ENCODE results near the gene HSPB9. TPM values are rescaled to one million over a fixed set of nuclear protein-coding genes. Genes with fewer than 3 reads are reported as not detected.
A peak's percentile ranks its signal among the peaks of the same experiment; 100 is the strongest.

HSPB9 gene
- total and polyA plus RNA-seq, 8 donors = 0.40 to 1.6 (median 0.69) TPM

- 81 to 84% methylated on average over 6 of the region's 6 CpGs for WGBS, 2 donors
- FAIRE-seq (no peak), DNase-seq (no peak), ATAC-seq (no peak)
- H3K9me3 ChIP-seq = no peaks in the 10 kb centered on the region
- no peaks in the 10 kb centered on the region for H3K27me3 ChIP-seq
- TF ChIP-seq CTCF (IDR thresholded peaks at IDR 0.05) = no peak
- H3K4me1 ChIP-seq = peaks cover 0 to 6% (median 5%) of the 10 kb centered on the region in 3 donors
- intact Hi-C loops (cut with DNase I) = loop anchor here in 1 of 3 donors (10.0 kb wide), 1 partner anchor 82 kb away; the partner anchor contains the start of gene NKIRAS2
- H3K27ac ChIP-seq = no peak overlapping the region
- no peaks in the 10 kb centered on the region for H3K36me3 ChIP-seq
- H3K4me3 ChIP-seq = no peak overlapping the region
Measured at GRCh38 chr17:42107124-42107523, 15.5 kb upstream of the HSPB9 start.

DNA sequence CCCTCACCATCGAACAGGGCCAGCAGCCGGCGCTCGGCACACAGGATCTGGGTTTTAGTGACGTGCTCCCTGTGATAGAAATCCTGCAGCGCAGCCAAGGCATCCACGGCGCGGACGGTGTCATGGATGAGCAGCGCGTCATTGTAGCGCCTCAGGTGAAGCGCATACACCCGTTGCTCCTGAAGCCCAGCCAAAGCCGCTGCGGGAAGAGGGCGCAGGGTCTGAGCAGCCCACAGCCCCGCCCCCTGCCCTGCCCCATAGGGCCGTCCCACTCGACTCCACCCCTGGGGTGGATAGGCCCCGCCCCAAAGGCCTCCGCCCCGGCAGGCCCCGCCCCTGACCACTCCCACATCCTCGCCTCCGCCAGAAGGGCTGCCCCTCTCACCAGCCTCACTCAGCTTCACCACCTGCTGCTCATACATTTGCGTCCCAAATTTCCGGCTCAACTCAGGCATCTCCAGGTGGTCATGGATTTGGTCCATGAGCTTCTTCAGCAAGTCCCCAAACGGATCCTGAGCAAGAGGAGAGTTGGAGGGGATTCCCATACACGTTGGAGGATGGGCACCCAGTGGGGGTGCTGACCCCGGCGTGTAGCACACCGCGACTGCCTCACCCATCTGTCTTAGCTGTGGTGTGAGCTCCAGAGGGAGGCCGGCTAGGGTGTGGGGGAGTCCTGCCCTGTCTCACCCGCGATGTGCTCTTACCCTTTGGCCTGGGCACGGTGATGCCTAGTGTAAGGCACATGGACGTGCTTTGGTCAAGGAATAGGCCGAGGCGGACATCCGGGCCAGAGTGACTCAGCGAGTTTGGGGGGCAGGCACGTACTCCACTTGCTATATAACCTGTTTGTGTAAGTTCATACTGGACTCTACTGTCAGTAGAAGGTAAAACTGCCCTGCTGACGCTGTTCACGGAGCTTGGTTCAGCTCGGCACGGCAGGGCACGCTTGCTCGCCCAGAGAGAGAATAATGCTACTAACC is 14.7 kb upstream of the HSPB9 start:
- Histone ChIP-seq H3K27me3 (no peaks in the 10 kb centered on the region), H3K4me1 (peaks cover 2 to 9% (median 8%) of the 10 kb centered on the region in 3 donors), H3K9me3 (no peaks in the 10 kb centered on the region), H3K36me3 (no peaks in the 10 kb centered on the region), H3K27ac (no peak overlapping the region), H3K4me3 (no peak overlapping the region)
- FAIRE-seq (no peak), ATAC-seq (peak; percentile 38 to 81 (median 58)), DNase-seq (peak; percentile 68 to 82 (median 78))
- intact Hi-C loops (cut with DNase I) = loop anchor here in 1 of 3 donors (10.0 kb wide), 1 partner anchor 83 kb away; the partner anchor contains the start of gene NKIRAS2
- 74 to 77% methylated on average over 50 to 51 of the region's 51 CpGs for WGBS, 2 donors
- TF ChIP-seq CTCF (IDR thresholded peaks at IDR 0.05) = no peak

DNA sequence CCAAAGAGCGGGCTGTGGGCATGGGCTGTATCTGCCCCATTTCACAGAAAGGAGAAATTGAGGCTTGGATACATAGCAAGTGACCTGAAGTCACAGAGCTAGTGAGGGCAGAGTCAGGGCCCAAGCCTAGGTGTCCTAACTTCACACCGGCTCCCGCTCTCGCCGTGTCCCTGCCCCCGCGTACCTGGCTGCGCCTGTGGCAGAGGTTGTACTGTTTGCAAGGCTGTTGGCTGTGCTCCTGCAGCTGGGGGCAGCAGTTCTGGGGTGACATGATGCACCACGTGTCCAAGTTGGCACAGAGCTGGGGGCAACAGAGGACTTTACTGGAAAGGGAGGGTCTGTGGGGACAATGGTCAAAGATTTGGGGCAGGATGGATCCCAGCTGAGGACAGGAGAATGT is 13.5 kb upstream of the HSPB9 start:
- no peaks in the 10 kb centered on the region for H3K9me3 ChIP-seq
- H3K4me1 ChIP-seq = peaks cover 6 to 13% (median 11%) of the 10 kb centered on the region in 3 donors
- H3K27me3 ChIP-seq = no peaks in the 10 kb centered on the region
- FAIRE-seq = no peak
- no peak overlapping the region for H3K27ac ChIP-seq
- no peak for TF ChIP-seq CTCF (IDR thresholded peaks at IDR 0.05)
- ATAC-seq = no peak
- intact Hi-C loops (cut with DNase I) = loop anchor here in 1 of 3 donors (10.0 kb wide), 1 partner anchor 84 kb away; the partner anchor contains the start of gene NKIRAS2
- DNase-seq = peak in 1 of 6 donors; percentile 55
- no peak overlapping the region for H3K4me3 ChIP-seq
- H3K36me3 ChIP-seq = peaks cover 0 to 2% (median 0%) of the 10 kb centered on the region in 3 donors
- 88 to 90% methylated on average over 9 of the region's 9 CpGs for WGBS, 2 donors

GRCh38 chr17:42110301-42111264 is 12.0 kb upstream of the HSPB9 start:
- 86 to 92% methylated on average over 18 of the region's 18 CpGs for WGBS, 2 donors
- no peak overlapping the region for H3K27ac ChIP-seq
- ATAC-seq (no peak), DNase-seq (no peak), FAIRE-seq (no peak)
- no peak for TF ChIP-seq CTCF (IDR thresholded peaks at IDR 0.05)
- peaks cover 0 to 4% (median 0%) of the 10 kb centered on the region in 3 donors for H3K36me3 ChIP-seq
- intact Hi-C loops (cut with DNase I) = loop anchor here in 2 of 3 donors (5.0 to 10.0 kb wide), 3 partner anchors 86 to 148 kb away; partner anchors contain the start of genes CNP (in 1 of the 2) and NKIRAS2 (in 1 of the 2)
- H3K4me1 ChIP-seq = peaks cover 6 to 13% (median 11%) of the 10 kb centered on the region in 3 donors
- no peak overlapping the region for H3K4me3 ChIP-seq
- H3K27me3 ChIP-seq = no peaks in the 10 kb centered on the region
- no peaks in the 10 kb centered on the region for H3K9me3 ChIP-seq
